ENCODE measurements around the gene EFNB1.

The EFNB1 gene

GRCh38 chrX:68844581-68844980, 15.8 kb downstream of the EFNB1 start:
- DNase-seq = no peak

- DNase-seq = no peak
Measured at GRCh38 chrX:68846536-68846935, 17.7 kb downstream of the EFNB1 start.

- DNase-seq = no peak
Measured at GRCh38 chrX:68847172-68847571, 18.4 kb downstream of the EFNB1 start.

GRCh38 chrX:68848189-68848940, 19.5 kb downstream of the EFNB1 start:
- DNase-seq = no peak

GRCh38 chrX:68851082-68851481, 22.3 kb downstream of the EFNB1 start:
- no peak for DNase-seq

- no peak for DNase-seq
Measured at GRCh38 chrX:68852046-68852445, 23.2 kb downstream of the EFNB1 start.

GRCh38 chrX:68853665-68854251, 24.9 kb downstream of the EFNB1 start:
- no peak for DNase-seq

- no peak for DNase-seq
Measured at GRCh38 chrX:68865300-68865699, 36.5 kb downstream of the EFNB1 start.

- DNase-seq = no peak
Measured at GRCh38 chrX:68865926-68866325, 37.1 kb downstream of the EFNB1 start.

GRCh38 chrX:68867458-68868112, 38.8 kb downstream of the EFNB1 start:
- DNase-seq = no peak

GRCh38 chrX:68868316-68868715, 39.5 kb downstream of the EFNB1 start:
- no peak for DNase-seq

GRCh38 chrX:68868902-68869800, 40.3 kb downstream of the EFNB1 start:
- no peak for DNase-seq

- DNase-seq = no peak
Measured at GRCh38 chrX:68870357-68870756, 41.5 kb downstream of the EFNB1 start.

- no peak for DNase-seq
Measured at GRCh38 chrX:68872171-68872570, 43.4 kb downstream of the EFNB1 start.

- no peak for DNase-seq
Measured at GRCh38 chrX:68874076-68874475, 45.3 kb downstream of the EFNB1 start.

GRCh38 chrX:68876731-68877130, 47.9 kb downstream of the EFNB1 start:
- DNase-seq = no peak

GRCh38 chrX:68877606-68878005, 48.8 kb downstream of the EFNB1 start:
- no peak for DNase-seq

- DNase-seq = no peak
Measured at GRCh38 chrX:68878977-68879645, 50.3 kb downstream of the EFNB1 start.

- DNase-seq = no peak
Measured at GRCh38 chrX:68880846-68881552, 52.2 kb downstream of the EFNB1 start.

GRCh38 chrX:68881911-68882310, 53.1 kb downstream of the EFNB1 start:
- no peak for DNase-seq

GRCh38 chrX:68883800-68884199, 55.0 kb downstream of the EFNB1 start:
- DNase-seq = no peak

GRCh38 chrX:68889249-68889648, 60.4 kb downstream of the EFNB1 start:
- no peak for DNase-seq
